ENCODE measurements around the gene DENND1A.

GRCh38 chr9:123723135-123723875 lies 206.6 kb downstream of the DENND1A start:
- TF ChIP-seq, protein P1, sequence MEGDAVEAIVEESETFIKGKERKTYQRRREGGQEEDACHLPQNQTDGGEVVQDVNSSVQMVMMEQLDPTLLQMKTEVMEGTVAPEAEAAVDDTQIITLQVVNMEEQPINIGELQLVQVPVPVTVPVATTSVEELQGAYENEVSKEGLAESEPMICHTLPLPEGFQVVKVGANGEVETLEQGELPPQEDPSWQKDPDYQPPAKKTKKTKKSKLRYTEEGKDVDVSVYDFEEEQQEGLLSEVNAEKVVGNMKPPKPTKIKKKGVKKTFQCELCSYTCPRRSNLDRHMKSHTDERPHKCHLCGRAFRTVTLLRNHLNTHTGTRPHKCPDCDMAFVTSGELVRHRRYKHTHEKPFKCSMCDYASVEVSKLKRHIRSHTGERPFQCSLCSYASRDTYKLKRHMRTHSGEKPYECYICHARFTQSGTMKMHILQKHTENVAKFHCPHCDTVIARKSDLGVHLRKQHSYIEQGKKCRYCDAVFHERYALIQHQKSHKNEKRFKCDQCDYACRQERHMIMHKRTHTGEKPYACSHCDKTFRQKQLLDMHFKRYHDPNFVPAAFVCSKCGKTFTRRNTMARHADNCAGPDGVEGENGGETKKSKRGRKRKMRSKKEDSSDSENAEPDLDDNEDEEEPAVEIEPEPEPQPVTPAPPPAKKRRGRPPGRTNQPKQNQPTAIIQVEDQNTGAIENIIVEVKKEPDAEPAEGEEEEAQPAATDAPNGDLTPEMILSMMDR (IDR thresholded peaks at IDR 0.05) = no peak
- no peak for TF ChIP-seq POLR2A (IDR thresholded peaks at IDR 0.05; ENCODE audit: low read depth)
